BE2C (cell line): ENCODE measurements around the gene CSF3.
"Not testable (repeated sequence)": the region's sequence is repeated elsewhere in the genome, so short reads cannot be mapped to it uniquely, and the experiment has no call there.

Experiments used
- DNase-seq: peaks from one replicate; pipeline ENCODE4 v3.0.0-alpha.2; 2020
- H3K27me3 ChIP-seq: fragments of 250-450 bp; sonication (Bioruptor Pico); 2 replicates; pipeline ENCODE4 v1.5.1; 2020; ENCODE audit warnings: mild to moderate bottlenecking
- H3K36me3 ChIP-seq: fragments of 250-450 bp; sonication (Bioruptor Pico); 2 replicates; pipeline ENCODE4 v1.5.1; 2020; ENCODE audit warnings: mild to moderate bottlenecking
- H3K4me1 ChIP-seq: fragments of 250-450 bp; sonication (Bioruptor Pico); 2 replicates; pipeline ENCODE4 v1.5.1; 2020
- H3K4me3 ChIP-seq: 2 replicates; pipeline ENCODE4 v1.5.1; 2011; ENCODE audit warnings: low read depth, low read length
- H3K9me3 ChIP-seq: fragments of 250-450 bp; sonication (Bioruptor Pico); 2 replicates; pipeline ENCODE4 v1.5.1; 2020
- TF ChIP-seq, protein P1 (sequence below): IDR thresholded peaks from 2 replicates; pipeline ENCODE4 v1.5.1; 2012; ENCODE audit warnings: mild to moderate bottlenecking, low read depth, low read length

CSF3 gene

DNA sequence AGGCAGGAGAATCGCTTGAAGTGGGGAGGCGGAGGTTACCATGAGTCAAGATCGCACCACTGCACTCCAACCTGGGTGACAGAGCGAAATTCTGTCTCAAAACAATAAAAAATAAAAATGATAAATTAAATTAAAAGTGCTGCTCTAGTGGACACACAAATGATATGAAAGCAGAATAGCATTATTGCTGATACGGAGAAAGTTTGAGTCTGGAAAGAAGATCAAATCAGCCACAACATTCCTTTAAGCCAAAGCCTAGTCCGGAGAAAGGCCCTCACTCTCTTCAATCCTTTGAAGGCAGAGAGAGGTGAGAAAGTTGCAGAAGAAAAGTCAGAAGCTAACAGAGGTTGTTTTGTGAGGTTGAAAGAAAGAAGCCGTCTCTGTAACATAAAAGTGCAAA lies 15.1 kb upstream of the CSF3 start:
- no peak for DNase-seq
- TF ChIP-seq, protein P1, sequence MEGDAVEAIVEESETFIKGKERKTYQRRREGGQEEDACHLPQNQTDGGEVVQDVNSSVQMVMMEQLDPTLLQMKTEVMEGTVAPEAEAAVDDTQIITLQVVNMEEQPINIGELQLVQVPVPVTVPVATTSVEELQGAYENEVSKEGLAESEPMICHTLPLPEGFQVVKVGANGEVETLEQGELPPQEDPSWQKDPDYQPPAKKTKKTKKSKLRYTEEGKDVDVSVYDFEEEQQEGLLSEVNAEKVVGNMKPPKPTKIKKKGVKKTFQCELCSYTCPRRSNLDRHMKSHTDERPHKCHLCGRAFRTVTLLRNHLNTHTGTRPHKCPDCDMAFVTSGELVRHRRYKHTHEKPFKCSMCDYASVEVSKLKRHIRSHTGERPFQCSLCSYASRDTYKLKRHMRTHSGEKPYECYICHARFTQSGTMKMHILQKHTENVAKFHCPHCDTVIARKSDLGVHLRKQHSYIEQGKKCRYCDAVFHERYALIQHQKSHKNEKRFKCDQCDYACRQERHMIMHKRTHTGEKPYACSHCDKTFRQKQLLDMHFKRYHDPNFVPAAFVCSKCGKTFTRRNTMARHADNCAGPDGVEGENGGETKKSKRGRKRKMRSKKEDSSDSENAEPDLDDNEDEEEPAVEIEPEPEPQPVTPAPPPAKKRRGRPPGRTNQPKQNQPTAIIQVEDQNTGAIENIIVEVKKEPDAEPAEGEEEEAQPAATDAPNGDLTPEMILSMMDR: no peak
- Histone ChIP-seq H3K27me3 (no peaks in the 10 kb centered on the region), H3K4me1 (no peaks in the 10 kb centered on the region), H3K9me3 (no peaks in the 10 kb centered on the region), H3K4me3 (no peak overlapping the region), H3K36me3 (peaks cover 20% of the 10 kb centered on the region)

- DNase-seq, H3K36me3 ChIP-seq, H3K4me1 ChIP-seq, H3K4me3 ChIP-seq, H3K27me3 ChIP-seq, H3K9me3 ChIP-seq: not testable (repeated sequence)
Measured at GRCh38 chr17:40001335-40001734, 13.9 kb upstream of the CSF3 start.

DNA sequence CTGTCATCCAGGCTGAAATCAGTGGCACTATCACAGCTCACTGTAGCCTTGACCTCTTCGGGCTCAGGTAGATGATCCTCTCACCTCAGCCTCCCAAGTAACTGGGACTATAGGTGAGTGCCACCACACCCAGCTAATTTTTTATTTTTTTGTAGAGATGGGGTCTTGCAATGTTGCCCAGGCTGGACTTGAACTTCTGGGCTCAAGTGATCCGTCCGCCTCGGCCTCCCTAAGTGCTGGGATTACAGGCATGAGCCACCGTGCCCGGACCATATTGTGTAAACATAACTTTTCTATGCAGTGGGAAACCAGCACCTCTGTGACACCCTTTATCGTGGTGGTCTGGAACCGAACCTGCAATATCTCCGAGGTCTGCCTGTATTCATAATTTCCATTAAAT lies 11.2 kb upstream of the CSF3 start:
- TF ChIP-seq, protein P1: no peak
- no peak for DNase-seq
- Histone ChIP-seq H3K4me3 (no peak overlapping the region), H3K9me3 (no peaks in the 10 kb centered on the region), H3K4me1 (no peaks in the 10 kb centered on the region), H3K36me3 (no peaks in the 10 kb centered on the region), H3K27me3 (no peaks in the 10 kb centered on the region)

GRCh38 chr17:40004712-40005111 lies 10.5 kb upstream of the CSF3 start:
- Histone ChIP-seq H3K36me3 (no peaks in the 10 kb centered on the region), H3K9me3 (no peaks in the 10 kb centered on the region), H3K4me1 (no peaks in the 10 kb centered on the region), H3K27me3 (no peaks in the 10 kb centered on the region), H3K4me3 (no peak overlapping the region)
- no peak for DNase-seq
- TF ChIP-seq, protein P1: no peak

GRCh38 chr17:40005520-40005919 lies 9.7 kb upstream of the CSF3 start:
- H3K36me3 ChIP-seq: no peaks in the 10 kb centered on the region

GRCh38 chr17:40010946-40011500 lies 4.2 kb upstream of the CSF3 start:
- not testable (repeated sequence) for H3K9me3 ChIP-seq, H3K4me3 ChIP-seq, DNase-seq, H3K27me3 ChIP-seq, H3K36me3 ChIP-seq, H3K4me1 ChIP-seq

More at GRCh38 chr17:40005520-40005919, 9.7 kb upstream of the CSF3 start:
- H3K4me1 ChIP-seq: no peaks in the 10 kb centered on the region
- H3K4me3 ChIP-seq: no peak overlapping the region
- DNase-seq: no peak
- TF ChIP-seq, protein P1: no peak
- H3K27me3 ChIP-seq: no peaks in the 10 kb centered on the region
- H3K9me3 ChIP-seq: no peaks in the 10 kb centered on the region

DNA sequence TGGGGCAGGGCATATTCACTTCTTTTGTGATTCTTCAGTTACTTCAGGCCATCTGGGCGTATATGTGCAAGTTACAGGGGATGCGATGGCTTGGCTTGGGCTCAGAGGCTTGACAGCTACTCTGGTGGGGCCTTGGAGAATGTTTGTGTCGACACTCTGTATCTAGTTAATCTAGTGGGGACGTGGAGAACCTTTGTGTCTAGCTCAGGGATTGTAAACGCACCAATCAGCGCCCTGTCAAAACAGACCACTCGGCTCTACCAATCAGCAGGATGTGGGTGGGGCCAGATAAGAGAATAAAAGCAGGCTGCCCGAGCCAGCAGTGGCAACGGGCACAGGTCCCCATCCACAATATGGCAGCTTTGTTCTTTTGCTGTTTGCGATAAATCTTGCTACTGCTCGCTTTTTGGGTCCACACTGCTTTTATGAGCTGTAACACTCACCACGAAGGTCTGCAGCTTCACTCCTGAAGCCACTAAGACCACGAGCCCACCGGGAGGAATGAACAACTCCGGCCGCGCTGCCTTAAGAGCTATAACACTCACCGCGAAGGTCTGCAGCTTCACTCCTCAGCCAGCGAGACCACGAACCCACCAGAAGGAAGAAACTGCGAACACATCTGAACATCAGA lies 3.1 kb upstream of the CSF3 start:
- not testable (repeated sequence) for H3K4me1 ChIP-seq, DNase-seq, H3K9me3 ChIP-seq, H3K27me3 ChIP-seq, H3K36me3 ChIP-seq, H3K4me3 ChIP-seq
